Upper lobe of left lung (tissue), 4 donors: ENCODE data around the gene STARD10.

Experiments
- EP300 ChIP-seq, 4 donors: sonication (generic); formaldehyde crosslinking; IDR thresholded peaks; one replicate each; pipeline ENCODE4 v1.5.1; 2017; ENCODE audit warnings: antibody characterized with exemption in 4 of 4, control low read depth in 2 of 4
- POLR2A ChIP-seq, 4 donors: fragments of 450-650 bp; IDR thresholded peaks; one replicate each; pipeline ENCODE4 v1.5.1; 2016 to 2017; ENCODE audit warnings: antibody characterized with exemption in 4 of 4, mild to moderate bottlenecking in 2 of 4
- POLR2AphosphoS5 ChIP-seq, 2 donors: sonication (generic); formaldehyde crosslinking; IDR thresholded peaks; one replicate each; pipeline ENCODE4 v1.5.1; 2017; ENCODE audit warnings: antibody characterized with exemption in 2 of 2
- TF ChIP-seq, protein P1 (sequence below), 6 experiments: fragments of 450-650 bp in 4 of 6; fragments of 200-600 bp in 2 of 6; sonication (generic) in 2 of 6; IDR thresholded peaks; one replicate each; pipeline ENCODE4 v1.5.1; 2016 to 2019; ENCODE audit warnings: antibody characterized with exemption in 6 of 6

DNA sequence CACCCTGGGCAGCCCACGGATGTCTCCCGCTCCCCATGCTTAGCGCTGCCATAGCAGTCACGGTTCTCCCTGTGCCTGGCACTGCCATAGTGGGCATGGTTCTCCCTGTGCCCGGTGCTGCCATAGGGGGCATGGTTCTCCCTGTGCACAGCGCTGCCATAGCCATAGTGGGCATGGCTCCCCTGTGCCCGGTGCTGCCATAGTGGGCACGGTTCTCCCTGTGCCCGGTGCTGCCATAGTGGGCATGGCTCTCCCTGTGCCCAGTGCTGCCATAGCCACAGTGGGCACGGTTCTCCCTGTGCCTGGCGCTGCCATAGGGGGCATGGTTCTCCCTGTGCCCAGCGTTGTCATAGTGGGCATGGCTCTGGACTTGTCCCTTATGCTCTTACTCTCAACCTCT lies 21.8 kb downstream of the STARD10 start:
- TF ChIP-seq, protein P1, sequence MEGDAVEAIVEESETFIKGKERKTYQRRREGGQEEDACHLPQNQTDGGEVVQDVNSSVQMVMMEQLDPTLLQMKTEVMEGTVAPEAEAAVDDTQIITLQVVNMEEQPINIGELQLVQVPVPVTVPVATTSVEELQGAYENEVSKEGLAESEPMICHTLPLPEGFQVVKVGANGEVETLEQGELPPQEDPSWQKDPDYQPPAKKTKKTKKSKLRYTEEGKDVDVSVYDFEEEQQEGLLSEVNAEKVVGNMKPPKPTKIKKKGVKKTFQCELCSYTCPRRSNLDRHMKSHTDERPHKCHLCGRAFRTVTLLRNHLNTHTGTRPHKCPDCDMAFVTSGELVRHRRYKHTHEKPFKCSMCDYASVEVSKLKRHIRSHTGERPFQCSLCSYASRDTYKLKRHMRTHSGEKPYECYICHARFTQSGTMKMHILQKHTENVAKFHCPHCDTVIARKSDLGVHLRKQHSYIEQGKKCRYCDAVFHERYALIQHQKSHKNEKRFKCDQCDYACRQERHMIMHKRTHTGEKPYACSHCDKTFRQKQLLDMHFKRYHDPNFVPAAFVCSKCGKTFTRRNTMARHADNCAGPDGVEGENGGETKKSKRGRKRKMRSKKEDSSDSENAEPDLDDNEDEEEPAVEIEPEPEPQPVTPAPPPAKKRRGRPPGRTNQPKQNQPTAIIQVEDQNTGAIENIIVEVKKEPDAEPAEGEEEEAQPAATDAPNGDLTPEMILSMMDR (IDR thresholded peaks at IDR 0.05): no peak
- TF ChIP-seq POLR2AphosphoS5 (IDR thresholded peaks at IDR 0.05) (no peak), POLR2A (IDR thresholded peaks at IDR 0.05) (no peak), EP300 (IDR thresholded peaks at IDR 0.05) (no peak)
